Measurements from ENCODE around the gene SEC31A.
"Not testable (repeated sequence)": the region's sequence is repeated elsewhere in the genome, so short reads cannot be mapped to it uniquely, and the experiment has no call there.

The SEC31A gene

GRCh38 chr4:82890901-82891706 lies at the start of gene SEC31A:
SEC31A (minus strand) TSS chr4:82891153; CDS start chr4:82881936, 9,217 bp downstream.
- peak; percentile 98 for DNase-seq

- no peak for DNase-seq
These were observed 48.5 kb upstream of the SEC31A start for GRCh38 chr4:82939414-82939813.

GRCh38 chr4:82934441-82934840 lies 43.5 kb upstream of the SEC31A start:
- DNase-seq = no peak

- DNase-seq = no peak
These were observed 40.1 kb upstream of the SEC31A start for GRCh38 chr4:82930848-82931755.

DNA sequence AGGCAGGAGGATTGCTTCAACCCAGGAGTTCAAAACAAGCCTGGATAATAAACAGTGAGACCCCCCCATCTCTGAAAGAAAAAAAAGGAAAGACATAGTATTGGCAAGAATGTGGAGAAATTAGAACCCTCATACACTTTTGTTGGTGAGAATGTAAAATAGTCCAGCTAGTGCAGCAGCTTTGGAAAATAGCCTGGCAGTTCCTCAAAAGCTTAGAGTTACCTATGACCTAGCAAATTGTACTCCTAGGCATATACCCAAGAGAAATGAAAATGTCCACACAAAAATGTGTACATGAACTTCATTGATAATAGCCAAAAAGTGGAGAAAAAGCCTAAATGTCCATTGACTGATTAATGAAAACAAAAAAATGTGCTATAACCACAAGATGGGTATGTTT lies 30.8 kb upstream of the SEC31A start:
- DNase-seq = no peak

DNA sequence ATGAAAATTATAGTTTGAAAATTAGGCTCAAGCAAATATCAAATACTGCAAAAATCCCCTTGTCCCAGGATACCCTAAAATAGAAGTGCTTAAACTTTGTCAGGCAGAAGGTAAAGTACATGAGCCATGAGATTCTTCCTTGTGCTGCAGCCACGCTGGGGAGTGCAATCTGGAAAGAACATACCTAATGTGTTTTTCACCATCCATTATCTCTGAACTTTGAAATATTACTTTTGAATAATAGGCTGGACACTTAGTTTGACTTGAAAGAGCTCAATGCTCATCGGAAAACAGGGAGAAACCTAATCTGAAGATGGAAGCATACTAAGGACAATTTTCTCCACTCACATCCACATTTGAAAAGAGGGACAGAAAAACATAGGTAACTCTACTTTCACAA lies 28.4 kb upstream of the SEC31A start:
- no peak for DNase-seq

- no peak for DNase-seq
These were observed 27.1 kb upstream of the SEC31A start for GRCh38 chr4:82918091-82918490.

DNA sequence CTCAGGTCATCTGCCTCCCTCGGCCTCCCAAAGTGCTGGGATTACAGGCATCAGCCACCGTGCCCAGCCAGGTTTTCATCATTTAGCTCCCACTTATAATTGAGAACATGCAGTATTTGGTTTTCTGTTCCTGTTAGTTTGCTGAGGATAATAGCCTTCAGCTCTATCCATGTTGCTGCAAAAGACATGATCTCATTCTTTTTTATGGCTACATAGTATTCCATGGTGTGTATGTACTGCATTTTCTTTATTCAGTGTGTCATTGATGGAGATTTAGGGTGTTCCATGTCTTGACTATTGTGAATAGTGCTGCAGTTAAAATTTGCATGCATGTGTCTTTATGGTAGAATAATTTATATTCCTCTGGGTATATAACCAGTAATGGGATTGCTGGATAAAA lies 23.0 kb upstream of the SEC31A start:
- not testable (repeated sequence) for DNase-seq

DNA sequence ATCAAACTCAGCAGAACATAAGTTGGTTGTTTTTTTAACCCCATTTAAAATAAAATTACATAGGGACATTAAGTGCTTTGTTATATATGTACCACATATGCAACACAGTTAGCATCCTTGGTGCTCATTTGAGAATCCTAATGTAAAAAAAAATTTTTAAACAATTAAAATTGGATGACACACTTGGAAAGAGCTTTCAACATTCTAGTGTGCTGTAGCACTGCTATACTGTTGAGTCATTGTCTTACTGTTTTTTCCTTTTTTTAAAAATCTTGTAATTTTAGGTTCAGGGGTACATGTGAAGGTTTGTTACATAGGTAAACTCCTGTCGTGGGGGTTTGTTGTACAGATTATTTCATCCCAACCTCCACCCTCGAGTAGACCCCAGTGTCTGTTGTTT lies 22.4 kb upstream of the SEC31A start:
- no peak for DNase-seq

DNA sequence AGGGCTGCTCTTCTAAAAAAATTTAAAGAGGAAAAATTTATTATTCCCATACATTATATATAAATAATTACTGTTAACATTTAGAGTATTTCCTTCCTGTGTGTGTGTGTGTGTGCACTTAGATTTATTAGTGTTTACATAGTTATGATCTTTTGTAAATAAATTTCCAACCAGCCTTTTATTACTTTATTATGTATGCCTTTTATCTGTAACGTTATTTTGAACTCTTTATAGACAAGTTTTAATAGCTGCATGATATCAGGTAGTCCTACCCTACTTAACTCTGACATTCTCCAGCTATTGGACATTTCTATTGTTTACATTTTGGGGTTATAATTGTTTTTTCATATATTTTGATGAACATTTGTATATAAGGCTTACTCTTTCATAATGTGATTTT lies 18.4 kb upstream of the SEC31A start:
- DNase-seq = no peak

- DNase-seq = no peak
These were observed 15.5 kb upstream of the SEC31A start for GRCh38 chr4:82906469-82906868.

- peak; percentile 67 for DNase-seq
These were observed 14.3 kb upstream of the SEC31A start for GRCh38 chr4:82905205-82905604.

- peak; percentile 40 for DNase-seq
These were observed 12.8 kb upstream of the SEC31A start for GRCh38 chr4:82903737-82904136.

DNA sequence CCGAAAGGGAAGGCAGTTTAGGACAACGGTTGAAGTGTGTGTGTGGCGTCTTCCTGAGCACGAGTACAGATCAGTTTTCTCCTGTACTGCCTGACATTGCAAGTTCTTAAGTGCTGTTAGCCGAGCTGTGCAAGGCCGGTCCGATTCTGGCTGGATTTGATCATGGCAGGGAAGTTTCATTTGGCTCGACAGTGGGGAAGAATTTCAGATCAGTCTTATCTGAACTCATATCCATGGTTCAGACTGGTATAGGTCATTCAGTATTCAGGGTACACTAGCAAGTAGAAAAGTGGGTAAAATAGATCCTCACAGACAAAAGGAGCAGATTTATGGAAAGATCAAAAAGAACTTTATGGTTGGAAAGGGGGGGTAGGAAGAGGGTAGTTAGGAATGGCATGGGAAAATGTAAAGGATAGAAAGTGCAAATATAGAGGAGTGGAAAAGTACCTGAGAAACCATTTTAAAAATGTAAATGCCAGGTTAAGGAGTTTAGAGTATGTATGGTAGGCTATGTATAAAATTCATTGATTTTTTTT lies 10.3 kb upstream of the SEC31A start:
- no peak for DNase-seq

GRCh38 chr4:82900411-82901182 lies 9.6 kb upstream of the SEC31A start, which contains the start of gene THAP9:
THAP9 (plus strand) TSS chr4:82900735; CDS start chr4:82900803, 68 bp downstream.
- peak; percentile 100 for DNase-seq

DNA sequence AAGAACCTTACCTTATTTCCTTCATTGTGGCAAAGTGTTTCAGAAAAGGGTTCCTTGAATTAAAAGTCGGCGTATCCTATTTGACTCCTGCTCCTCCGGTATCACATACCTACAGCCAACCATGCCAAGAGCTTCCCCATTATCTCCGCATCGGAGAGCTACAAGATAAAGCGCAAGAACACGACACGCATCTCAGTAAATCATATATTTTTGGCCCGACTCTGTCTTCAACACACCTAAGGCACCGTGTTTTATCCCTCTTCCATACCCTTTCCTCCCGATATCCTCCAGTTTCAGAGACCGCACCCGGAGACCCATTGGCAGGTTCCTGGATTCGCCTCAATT lies 9.1 kb upstream of the SEC31A start:
- DNase-seq = peak; percentile 69

DNA sequence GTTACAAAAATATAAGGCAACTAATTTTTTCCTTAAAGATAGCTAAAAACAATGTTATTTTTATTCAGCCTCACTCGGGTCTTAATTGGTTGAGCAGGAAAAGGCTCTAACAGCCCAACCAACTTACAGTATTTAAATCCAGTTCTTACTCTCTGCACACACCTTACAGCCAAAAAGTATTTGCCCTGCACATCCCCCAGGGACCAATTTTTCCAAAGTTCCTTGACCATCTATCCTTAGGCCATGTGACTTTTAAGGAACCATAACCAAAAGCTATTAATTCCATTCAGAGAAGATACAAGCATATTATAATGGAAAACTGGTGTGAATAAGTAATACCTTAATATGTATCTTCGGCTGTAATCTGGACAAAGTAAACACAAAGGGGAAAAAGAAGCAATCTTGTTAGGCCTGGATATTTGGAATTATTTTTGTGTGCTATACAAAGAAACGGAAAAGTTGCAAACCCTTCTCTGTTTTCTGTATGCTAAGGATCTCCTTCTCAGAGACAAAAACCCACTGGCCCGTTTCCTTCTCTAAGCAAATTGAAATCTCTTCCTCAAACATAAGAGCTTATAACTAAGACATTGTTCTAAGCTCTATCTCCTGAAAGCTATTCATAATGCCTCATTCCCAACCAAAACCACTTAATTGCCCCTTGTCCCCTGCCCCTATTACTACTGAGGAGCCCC lies 8.6 kb upstream of the SEC31A start:
- DNase-seq = no peak

DNA sequence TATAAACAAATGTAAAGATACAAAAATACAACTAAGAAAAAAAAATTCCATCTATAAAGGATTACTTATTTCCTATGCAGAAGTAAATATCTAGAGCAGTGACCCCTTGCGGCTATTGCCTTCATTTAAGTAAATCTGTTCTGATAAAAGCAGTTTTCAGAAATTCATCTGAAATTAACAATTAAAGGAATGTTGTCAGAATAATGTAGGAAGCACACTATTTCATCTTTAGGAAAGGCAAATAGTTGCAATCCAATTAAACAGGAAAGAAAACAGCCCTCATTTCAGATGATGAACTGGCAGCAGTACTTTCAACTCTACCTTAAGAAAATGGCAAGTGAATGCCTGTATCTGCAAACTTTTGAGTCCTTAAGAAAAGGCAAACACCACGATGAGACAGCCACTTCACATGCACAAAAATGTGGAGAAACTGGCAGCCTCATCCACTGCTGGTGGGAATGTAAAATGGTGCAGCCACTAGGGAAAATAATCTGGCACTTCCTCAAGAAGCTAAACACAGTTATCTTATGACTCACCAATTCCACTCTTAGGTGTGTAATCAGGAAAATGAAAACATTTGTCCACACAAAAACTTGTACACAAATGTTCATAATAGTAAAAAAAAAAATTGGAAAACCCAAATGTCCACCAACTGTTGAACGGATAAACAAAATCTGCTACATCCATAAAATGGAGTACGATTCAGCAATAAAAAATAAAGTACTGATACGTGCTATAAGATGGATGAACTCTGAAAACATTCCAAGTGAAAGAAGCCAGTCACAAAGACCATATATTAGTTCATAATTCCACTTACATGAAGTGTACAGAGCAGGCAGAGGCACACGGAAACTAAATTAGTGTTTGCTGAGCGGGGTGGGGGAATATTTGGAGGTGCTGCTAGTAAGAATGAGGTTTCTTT lies 7.6 kb upstream of the SEC31A start:
- peak; percentile 69 for DNase-seq

DNA sequence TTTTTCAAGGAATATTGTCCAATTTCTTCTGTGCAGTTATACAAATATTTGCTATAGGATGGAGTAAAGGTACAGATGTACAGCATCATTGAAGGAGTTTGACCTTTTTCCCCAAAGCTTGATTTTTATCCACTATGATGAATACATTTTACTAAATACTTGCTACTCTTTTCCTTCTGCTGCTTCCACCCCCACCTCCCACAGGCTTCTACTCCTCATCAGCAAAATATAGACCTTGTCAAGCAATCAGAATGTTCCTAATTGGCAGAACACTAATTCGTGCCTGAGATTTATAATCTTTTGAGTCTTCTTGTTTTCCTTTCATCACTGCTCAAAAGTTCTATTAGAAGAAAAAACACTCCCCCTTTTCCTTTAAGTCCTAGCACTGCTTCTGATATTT lies 5.8 kb upstream of the SEC31A start:
- DNase-seq = no peak

- no peak for DNase-seq
These were observed 3.0 kb upstream of the SEC31A start for GRCh38 chr4:82893942-82894341.

DNA sequence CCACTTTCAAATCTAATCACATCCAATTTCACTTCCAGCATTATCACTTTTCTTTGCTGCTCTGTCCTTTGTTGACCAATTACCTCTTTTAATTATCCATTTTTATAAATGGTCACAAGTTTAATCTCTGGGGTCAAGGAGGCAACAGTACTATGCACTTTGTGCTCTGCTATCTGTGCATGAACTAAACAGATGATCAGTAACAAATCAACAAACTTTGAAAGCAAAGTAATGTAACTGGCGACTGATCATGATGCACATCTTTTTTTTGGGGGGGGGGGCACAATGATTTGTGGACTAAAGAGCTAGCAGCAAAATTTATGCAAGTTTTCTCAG lies 1.5 kb upstream of the SEC31A start:
- DNase-seq = no peak

Measured in hematopoietic multipotent progenitor cell treated with erythropoietin and hydrocortisone succinate and interleukin-3 and kit ligand, for 6 days (in vitro differentiated cells).